Tibial nerve (tissue), 3 donors: ENCODE measurements around the gene GLTP.

Experiments used
- CTCF ChIP-seq, 5 experiments: fragments of 200-600 bp in 3 of 5; fragments of 450-650 bp in 2 of 5; sonication (generic) in 3 of 5; IDR thresholded peaks; one replicate each; pipeline ENCODE4 v1.5.1; 2016 to 2019; ENCODE audit warnings: antibody characterized with exemption in 5 of 5, mild to moderate bottlenecking in 3 of 5, moderate library complexity in 2 of 5
- POLR2A ChIP-seq, 2 donors: fragments of 450-650 bp; IDR thresholded peaks; one replicate each; pipeline ENCODE4 v1.6.1; 2017; ENCODE audit warnings: antibody characterized with exemption in 2 of 2, mild to moderate bottlenecking in 2 of 2, moderate library complexity in 2 of 2

DNA sequence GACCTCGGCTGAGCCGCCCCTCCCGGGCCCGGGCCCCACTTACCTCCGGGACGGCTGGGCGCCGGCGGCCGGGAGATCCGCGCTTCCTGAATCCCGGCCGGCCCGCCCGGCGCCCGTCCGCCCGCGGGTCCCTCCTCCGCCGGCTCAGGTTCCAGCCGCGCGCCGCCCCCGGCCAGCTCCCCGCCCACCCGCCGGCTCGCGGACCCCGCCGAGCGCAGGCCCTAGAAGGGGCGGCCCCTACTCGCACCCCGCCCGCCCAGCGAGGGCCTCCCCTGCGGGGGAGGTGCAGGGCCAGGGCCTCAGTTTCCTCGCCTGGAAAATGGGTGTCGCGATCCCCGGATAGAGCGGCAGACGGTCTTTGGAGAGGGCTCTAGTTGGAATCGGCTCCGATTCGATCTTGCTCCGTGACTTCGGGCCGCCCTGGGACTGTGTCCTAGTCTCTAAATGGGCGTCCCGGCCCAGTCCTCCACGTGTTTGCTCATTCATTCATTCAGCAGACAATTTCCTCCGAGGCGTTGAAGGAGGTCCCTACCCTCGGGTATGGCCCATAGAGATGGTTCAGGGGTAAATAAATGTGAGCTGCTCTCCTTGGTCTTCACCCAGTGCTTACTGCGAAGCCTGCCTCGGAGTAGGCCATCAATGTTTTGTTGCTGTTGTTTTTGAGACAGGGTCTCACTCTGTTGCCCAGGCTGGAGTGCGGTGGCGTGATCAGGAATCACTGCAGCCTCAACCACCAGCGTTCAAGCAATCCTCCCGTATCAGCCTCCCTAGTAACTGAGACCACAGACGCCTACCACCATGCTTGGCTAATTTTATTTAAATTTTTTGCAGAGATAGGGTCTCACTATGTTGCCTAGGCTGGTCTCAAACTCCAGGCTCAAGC lies 46.8 kb downstream of the GLTP start, which contains the start of gene TRPV4:
- TF ChIP-seq CTCF (IDR thresholded peaks at IDR 0.05) (no peak), POLR2A (IDR thresholded peaks at IDR 0.05) (no peak)
